ENCODE measurements around the gene FAM193A.

DNA sequence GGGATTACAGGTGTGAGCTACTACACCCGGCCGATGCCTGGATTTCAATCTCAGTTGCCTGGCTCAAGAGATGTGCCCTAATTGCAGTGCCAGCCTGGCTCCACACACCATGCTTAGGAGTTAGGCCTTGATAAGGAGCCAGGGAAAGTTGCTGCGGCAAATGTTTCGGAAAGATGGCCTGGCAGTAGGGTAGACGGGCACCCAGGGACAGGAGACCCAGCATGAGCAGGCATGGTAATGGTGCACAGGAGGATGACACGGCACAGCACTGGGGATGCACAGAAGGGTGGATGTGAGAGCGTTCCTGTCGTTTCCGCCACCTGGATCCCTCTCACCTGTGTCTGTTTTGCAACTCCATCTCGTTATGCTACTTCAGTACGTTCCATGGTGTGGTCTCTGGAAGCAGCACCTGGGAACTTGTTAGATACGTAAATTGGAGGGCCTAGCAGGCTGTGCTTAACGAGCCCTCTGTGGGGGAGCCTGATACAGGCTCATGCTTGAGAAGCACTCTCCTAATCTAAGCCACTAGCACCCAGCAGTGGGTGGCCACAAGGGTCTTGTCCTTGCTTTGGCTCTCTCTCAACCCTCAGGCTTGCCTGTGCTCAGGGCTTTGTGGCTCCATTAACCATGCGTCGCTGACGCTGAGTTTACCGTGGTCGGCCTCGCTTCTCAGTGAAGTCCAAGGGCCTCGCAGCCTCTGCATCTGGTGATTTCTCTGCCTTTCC is 47.2 kb upstream of the FAM193A start:
- TF ChIP-seq POLR2AphosphoS5 (IDR thresholded peaks at IDR 0.05; ENCODE audit: low read depth, low read length) = no peak
- no peak for TF ChIP-seq CTCF (IDR thresholded peaks at IDR 0.05)
- no peak for TF ChIP-seq IRF3 (IDR thresholded peaks at IDR 0.05; ENCODE audit: low read depth, low read length)
- TF ChIP-seq JUND (IDR thresholded peaks at IDR 0.05) = no peak

Measured in SK-N-SH (cell line).